Heart left ventricle (tissue), 16 donors: ENCODE results near the gene CALB2. TPM values are rescaled to one million over a fixed set of nuclear protein-coding genes. Genes with fewer than 3 reads are reported as not detected.

Experiments used
- ATAC-seq, 4 donors: fragments of 200-7000 bp; cut with Tn5 transposase; one replicate each; pipeline ENCODE4 v1.9.1; 2020 to 2022; ENCODE audit warnings: moderate library complexity in 4 of 4, mild to moderate bottlenecking in 3 of 4, moderate number of reproducible peaks in 1 of 4
- DNase-seq, 5 donors: peaks; one replicate each; pipeline ENCODE4 v3.0.0-alpha.2; 2020
- H3K27ac ChIP-seq, 12 donors: fragments of 200-600 bp; sonication (generic) in 4 of 12; one replicate each; pipeline versions ENCODE4 v1.5.0 to v1.8.0; 2016 to 2022; ENCODE audit warnings: mild to moderate bottlenecking in 2 of 12
- H3K27me3 ChIP-seq, 9 donors: fragments of 200-600 bp; sonication (generic) in 2 of 9; one replicate each; pipeline versions ENCODE4 v1.5.1 to v1.8.0; 2016 to 2022; ENCODE audit warnings: mild to moderate bottlenecking in 3 of 9
- H3K36me3 ChIP-seq, 9 donors: fragments of 200-600 bp; sonication (generic) in 2 of 9; one replicate each; pipeline versions ENCODE4 v1.5.0 to v1.8.0; 2018 to 2022; ENCODE audit warnings: mild to moderate bottlenecking in 2 of 9
- H3K4me1 ChIP-seq, 12 donors: fragments of 200-600 bp; sonication (generic) in 4 of 12; one replicate each; pipeline versions ENCODE4 v1.5.0 to v1.8.0; 2016 to 2022; ENCODE audit warnings: mild to moderate bottlenecking in 3 of 12
- H3K4me3 ChIP-seq, 12 donors: fragments of 200-600 bp; sonication (generic) in 4 of 12; one replicate each; pipeline versions ENCODE4 v1.5.0 to v1.8.0; 2017 to 2022; ENCODE audit warnings: mild to moderate bottlenecking in 9 of 12, moderate library complexity in 4 of 12
- H3K9me3 ChIP-seq, 12 donors: fragments of 200-600 bp; sonication (generic) in 4 of 12; one replicate each; pipeline versions ENCODE4 v1.5.0 to v1.8.0; 2016 to 2022; ENCODE audit warnings: mild to moderate bottlenecking in 1 of 12
- CTCF ChIP-seq, 12 donors: fragments of 200-600 bp; sonication (generic) in 4 of 12; IDR thresholded peaks; one replicate each; pipeline versions ENCODE4 v1.5.0 to v1.8.0; 2018 to 2022; ENCODE audit warnings: antibody characterized with exemption in 12 of 12, mild to moderate bottlenecking in 5 of 12
- POLR2A ChIP-seq, 2 donors: fragments of 450-650 bp; IDR thresholded peaks; one replicate each; pipeline ENCODE4 v1.6.1; 2017; ENCODE audit warnings: antibody characterized with exemption in 2 of 2, mild to moderate bottlenecking in 2 of 2, moderate library complexity in 2 of 2
- WGBS, 4 donors: extraction: QIAGEN DNeasy Blood & Tissue Kit in 2 of 4; methylation state at CpG; one replicate each; pipeline versions ENCODE4 v1.1.5 to v1.1.7; 2013 to 2018; 5-methylcytosine and 5-hydroxymethylcytosine counted together
- intact Hi-C, 10 donors: fragments of 100-400 bp; cut with DNase I; formaldehyde crosslinking; loops; one replicate each; pipeline versions ENCODE4 v1.11.1 to v1.14.2; 2022
- polyA plus RNA-seq, 2 donors: library from polyadenylated mRNA; stranded (reverse); fragments of 200-250 nt; gene quantifications; one replicate each; pipeline ENCODE4 v1.2.3, GENCODE V29; 2013
- total RNA-seq, 9 donors: library from RNA; depleted of rRNA in 2 of 9; stranded (reverse); fragments of >200 nt in 2 of 9; fragmentation: NEBNext Ultra II Directional in 3 of 9; extraction: Animal tissue kit (Norgen Biotek cat#: 25700) in 3 of 9; gene quantifications; one replicate each; pipeline versions ENCODE4 v1.1.0 to v1.2.4, GENCODE V29; 2016 to 2023
- donor health status: ischemic (EF 13 %, LVEDD 7.1; RV severe dilation, severe dysfunction).
- donor health status: healthy with polysubstance abuse.
- donor health status: DM: no; HTN: yes; CAD: no.
- donor health status: DM: no; HTN: no; CAD: no.
- donor health status: ischemic (EF 25% LVEDD 6.9; RV normal size, moderate dysfunction).
- donor health status: ischemic (EF 25% LVEDD 5.7; RV mildly dilated, moderate dysfunction).
- donor health status: healthy.
- donor health status: DM: yes; HTN: yes; CAD: no.
- donor health status: ischemic (EF 35%, LVEDD 5.7; RV mildly dilated, moderate dysfunction).
- donor health status: nonischemic (EF 11% LVEDD 7.7; RV severe dilation, severe dysfunction).
- donor health status: DM: yes; HTN: yes; CAD: no.
- donor health status: PGD.
- donor health status: ischemic (EF 29% LVEDD 5.4; RV normal size, mild dysfunction).
- donor health status: nonischemic (EF 23%, LVEDD 6.1; RV moderate dilation, normal function).

CALB2 gene
- total and polyA plus RNA-seq, 11 donors = 0.35 to 76.2 (median 0.86) TPM; not detected in 2

GRCh38 chr16:71423865-71424264 lies 65.3 kb downstream of the CALB2 start:
- H3K4me1 ChIP-seq = peaks cover 0 to 8% (median 0%) of the 10 kb centered on the region in 12 donors
- H3K36me3 ChIP-seq = no peaks in the 10 kb centered on the region
- ATAC-seq (no peak), DNase-seq (no peak)
- intact Hi-C loops = loop anchor here in 1 of 10 donors (10.0 kb wide), 1 partner anchor 191 kb away; no protein-coding TSS in a partner anchor
- peaks cover 4 to 45% (median 19%) of the 10 kb centered on the region in 9 donors for H3K27me3 ChIP-seq
- H3K4me3 ChIP-seq = no peak overlapping the region
- TF ChIP-seq CTCF (IDR thresholded peaks at IDR 0.05) (no peak), POLR2A (IDR thresholded peaks at IDR 0.05) (no peak)
- WGBS, 4 donors = 71 to 87% (median 73%) methylated on average over 7 of the region's 7 CpGs
- peaks cover 0 to 9% (median 2%) of the 10 kb centered on the region in 12 donors for H3K9me3 ChIP-seq
- H3K27ac ChIP-seq = no peak overlapping the region

DNA sequence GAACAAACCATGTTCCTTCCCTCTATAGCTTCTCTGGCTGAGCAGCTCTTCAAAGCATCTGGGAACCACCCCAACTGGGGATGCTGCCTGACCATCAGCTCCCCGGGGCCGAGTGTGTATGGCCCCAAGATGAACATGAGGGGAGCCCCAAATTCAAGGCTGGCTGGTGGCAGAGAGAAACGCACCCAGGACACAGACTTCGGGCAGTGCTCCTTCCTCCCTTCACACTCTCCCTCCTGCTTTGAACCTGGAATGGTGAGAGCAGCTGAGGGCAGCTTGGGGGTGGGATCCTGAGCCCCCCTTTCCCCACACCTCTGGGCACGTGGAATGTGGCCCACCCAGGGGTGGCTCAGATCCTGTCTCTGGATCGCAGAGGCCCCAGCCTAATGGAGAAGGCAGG lies 66.1 kb downstream of the CALB2 start:
- intact Hi-C loops = loop anchor here in 1 of 10 donors (10.0 kb wide), 1 partner anchor 190 kb away; no protein-coding TSS in a partner anchor
- H3K27me3 ChIP-seq = peaks cover 4 to 53% (median 19%) of the 10 kb centered on the region in 9 donors
- DNase-seq = no peak

DNA sequence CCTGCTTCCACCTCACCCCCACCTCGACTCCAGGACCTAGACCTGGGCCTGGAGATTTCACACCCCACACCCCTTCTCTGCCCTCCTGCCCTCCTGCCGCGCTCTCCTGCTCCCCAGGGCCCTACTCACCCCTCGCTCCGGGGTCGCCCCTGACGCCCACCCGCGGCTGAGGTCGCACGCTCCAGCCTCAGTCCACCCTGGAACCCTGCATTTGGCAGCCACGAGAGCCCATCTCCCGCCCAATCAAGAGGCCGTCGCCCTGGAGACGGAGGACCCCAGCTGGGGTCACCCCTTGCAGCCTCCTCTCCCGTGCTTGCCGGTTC lies 67.2 kb downstream of the CALB2 start:
- 3 to 8% (median 5%) methylated on average over 16 to 18 of the region's 18 CpGs for WGBS, 4 donors
- H3K27me3 ChIP-seq = peaks cover 4 to 62% (median 19%) of the 10 kb centered on the region in 9 donors
- no peak for TF ChIP-seq CTCF (IDR thresholded peaks at IDR 0.05)
- no peak for TF ChIP-seq POLR2A (IDR thresholded peaks at IDR 0.05)
- no peak for DNase-seq
- no peak overlapping the region for H3K27ac ChIP-seq
- no peak for ATAC-seq
- H3K4me3 ChIP-seq = no peak overlapping the region
- H3K4me1 ChIP-seq = peaks cover 0 to 8% (median 0%) of the 10 kb centered on the region in 12 donors
- intact Hi-C loops = loop anchor here in 1 of 10 donors (10.0 kb wide), 1 partner anchor 189 kb away; no protein-coding TSS in a partner anchor
- H3K9me3 ChIP-seq = peaks cover 0 to 9% (median 2%) of the 10 kb centered on the region in 12 donors
- H3K36me3 ChIP-seq = no peaks in the 10 kb centered on the region

More for the DNA sequence above, 66.1 kb downstream of the CALB2 start:
- H3K9me3 ChIP-seq = peaks cover 0 to 9% (median 2%) of the 10 kb centered on the region in 12 donors
- no peak overlapping the region for H3K4me3 ChIP-seq
- TF ChIP-seq POLR2A (IDR thresholded peaks at IDR 0.05) (no peak), CTCF (IDR thresholded peaks at IDR 0.05) (no peak)
- no peak overlapping the region for H3K27ac ChIP-seq
- ATAC-seq = no peak
- WGBS, 4 donors = 53 to 84% (median 67%) methylated on average over 4 to 6 of the region's 6 CpGs
- H3K4me1 ChIP-seq = peaks cover 0 to 8% (median 0%) of the 10 kb centered on the region in 12 donors
- H3K36me3 ChIP-seq = no peaks in the 10 kb centered on the region

DNA sequence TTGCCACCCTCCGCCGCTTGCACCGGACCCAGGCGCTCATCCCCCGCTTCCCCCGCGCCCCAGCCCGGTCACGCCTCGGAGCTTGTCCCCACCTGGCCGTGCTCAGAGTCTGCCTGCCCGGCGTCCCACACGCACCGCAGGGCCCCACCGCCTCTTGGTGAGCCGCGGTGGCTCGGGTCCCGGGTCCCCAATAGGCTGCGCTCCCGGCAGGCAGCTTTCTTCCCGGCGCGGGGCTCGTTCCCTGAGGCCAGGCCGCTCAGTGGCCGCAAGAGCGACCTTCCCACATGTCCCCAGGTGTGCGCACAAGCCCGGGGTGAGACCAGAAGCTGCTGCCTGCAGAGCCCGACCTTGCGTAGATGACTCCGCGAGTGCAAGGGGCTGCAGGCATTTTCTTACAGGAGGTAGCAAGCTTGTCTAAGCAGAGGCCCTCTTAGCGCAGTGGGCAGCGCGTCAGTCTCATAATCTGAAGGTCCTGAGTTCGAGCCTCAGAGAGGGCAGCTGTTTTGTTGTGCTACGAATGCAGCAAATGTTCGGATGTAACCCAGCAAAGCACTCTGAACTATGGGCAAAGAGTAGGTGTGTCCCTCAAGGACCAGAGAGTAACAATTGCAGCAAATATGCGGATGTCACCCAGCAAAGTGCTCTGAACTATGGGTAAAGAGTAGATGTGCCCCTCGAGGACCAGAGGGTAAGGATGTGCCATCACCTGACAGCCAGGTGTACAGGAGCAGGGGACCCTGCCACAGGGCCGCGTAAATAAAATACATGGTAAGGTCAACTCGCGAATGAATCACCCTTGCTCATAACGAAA lies 67.8 kb downstream of the CALB2 start:
- WGBS, 4 donors = 1 to 4% (median 2%) methylated on average over 19 to 48 of the region's 48 CpGs
- TF ChIP-seq CTCF (IDR thresholded peaks at IDR 0.05) (no peak), POLR2A (IDR thresholded peaks at IDR 0.05) (no peak)
- Histone ChIP-seq H3K9me3 (peaks cover 0 to 9% (median 2%) of the 10 kb centered on the region in 12 donors), H3K36me3 (no peaks in the 10 kb centered on the region), H3K4me1 (peaks cover 0 to 8% (median 0%) of the 10 kb centered on the region in 12 donors), H3K27ac (no peak overlapping the region), H3K4me3 (no peak overlapping the region), H3K27me3 (peaks cover 4 to 68% (median 20%) of the 10 kb centered on the region in 9 donors)
- DNase-seq = no peak
- ATAC-seq = peak in 1 of 4 donors; percentile 40
- intact Hi-C loops = loop anchor here in 1 of 10 donors (10.0 kb wide), 1 partner anchor 189 kb away; no protein-coding TSS in a partner anchor
